AG09319 (cell line): ENCODE data around the gene PTPRB.

Experiments
- DNase-seq: peaks from one replicate; pipeline ENCODE4 v3.0.0-alpha.2; 2010; ENCODE audit warnings: low read depth; ENCODE audit errors: extremely low read depth
- TF ChIP-seq, protein P1 (sequence below): IDR thresholded peaks from 2 replicates; pipeline ENCODE4 v1.5.1; 2011; ENCODE audit warnings: low read depth, mild to moderate bottlenecking, inconsistent platforms, low read length, moderate library complexity

Gene PTPRB

DNA sequence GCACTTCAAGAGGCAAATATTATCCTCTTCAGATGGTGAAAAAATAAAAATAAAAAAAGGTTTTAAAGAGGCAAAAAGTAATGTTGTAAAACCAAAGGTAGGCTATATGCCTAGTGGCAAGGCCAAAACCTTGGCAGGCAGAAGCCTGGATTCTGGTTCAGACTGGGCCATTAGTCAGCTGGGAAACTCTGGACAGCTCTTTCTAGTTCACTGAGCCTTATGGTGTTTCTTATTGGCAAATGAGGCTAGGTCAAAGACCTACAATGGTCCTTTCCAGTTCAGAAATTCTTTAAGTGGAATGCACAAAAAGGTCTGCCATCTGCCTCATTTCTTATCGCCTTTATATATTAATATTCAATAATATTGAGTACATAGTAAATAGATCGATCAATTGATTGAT lies 44.6 kb downstream of the PTPRB start:
- TF ChIP-seq, protein P1, sequence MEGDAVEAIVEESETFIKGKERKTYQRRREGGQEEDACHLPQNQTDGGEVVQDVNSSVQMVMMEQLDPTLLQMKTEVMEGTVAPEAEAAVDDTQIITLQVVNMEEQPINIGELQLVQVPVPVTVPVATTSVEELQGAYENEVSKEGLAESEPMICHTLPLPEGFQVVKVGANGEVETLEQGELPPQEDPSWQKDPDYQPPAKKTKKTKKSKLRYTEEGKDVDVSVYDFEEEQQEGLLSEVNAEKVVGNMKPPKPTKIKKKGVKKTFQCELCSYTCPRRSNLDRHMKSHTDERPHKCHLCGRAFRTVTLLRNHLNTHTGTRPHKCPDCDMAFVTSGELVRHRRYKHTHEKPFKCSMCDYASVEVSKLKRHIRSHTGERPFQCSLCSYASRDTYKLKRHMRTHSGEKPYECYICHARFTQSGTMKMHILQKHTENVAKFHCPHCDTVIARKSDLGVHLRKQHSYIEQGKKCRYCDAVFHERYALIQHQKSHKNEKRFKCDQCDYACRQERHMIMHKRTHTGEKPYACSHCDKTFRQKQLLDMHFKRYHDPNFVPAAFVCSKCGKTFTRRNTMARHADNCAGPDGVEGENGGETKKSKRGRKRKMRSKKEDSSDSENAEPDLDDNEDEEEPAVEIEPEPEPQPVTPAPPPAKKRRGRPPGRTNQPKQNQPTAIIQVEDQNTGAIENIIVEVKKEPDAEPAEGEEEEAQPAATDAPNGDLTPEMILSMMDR, result no peak

DNA sequence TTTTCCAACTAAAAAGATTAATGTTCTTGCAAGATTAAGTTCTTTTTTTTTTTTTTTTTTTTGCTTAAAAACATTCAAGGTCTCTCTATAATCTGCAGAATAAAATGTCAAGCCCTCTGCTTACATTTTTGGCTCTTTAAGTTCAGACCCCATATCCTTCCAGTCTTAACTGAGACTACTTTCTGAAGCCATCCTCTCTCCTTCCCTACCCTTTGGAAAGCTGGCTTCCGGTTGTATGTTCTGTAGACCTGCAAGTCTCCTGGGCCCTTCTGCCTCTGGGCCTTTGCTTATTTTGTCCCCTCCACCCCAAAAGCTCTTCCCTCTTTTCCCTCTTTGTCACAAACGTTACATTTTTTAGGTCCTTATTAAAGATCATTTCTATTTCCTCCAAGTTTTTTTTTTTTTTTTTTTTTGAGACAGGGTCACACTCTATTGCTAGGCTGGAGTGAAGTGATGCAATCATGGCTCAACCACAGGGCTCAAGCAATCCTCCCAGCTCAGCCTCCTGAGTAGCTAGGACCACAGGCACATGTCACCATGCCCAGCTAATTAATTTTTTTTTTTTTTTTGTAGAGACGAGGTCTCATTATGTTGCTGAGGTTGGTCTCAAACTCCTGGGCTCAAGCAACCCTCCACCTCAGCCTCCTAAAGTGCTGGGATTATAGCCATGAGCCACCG lies 46.5 kb downstream of the PTPRB start:
- TF ChIP-seq, protein P1, result no peak
- no peak for DNase-seq

More for the DNA sequence above, 44.6 kb downstream of the PTPRB start:
- DNase-seq, result no peak

DNA sequence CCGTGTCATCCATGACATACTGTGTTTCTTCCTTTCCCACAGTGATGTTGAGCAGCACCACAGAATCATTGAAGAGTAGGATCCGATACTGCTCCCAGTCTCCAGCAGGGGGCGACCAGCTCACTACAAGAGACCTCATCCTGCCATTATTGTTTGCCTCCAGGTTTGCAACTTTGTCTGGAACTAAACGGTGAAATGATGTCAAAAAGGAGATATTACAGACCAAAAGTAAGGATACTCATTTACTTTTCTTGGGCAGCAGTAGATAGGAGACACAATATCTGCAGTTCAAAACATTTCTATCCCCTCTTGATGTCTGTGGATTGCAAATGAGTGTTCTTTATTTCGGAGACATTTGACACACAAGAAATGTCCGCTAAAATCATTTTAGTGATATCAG lies 47.2 kb downstream of the PTPRB start:
- TF ChIP-seq, protein P1, result peak; percentile 98
- peak; percentile 54 for DNase-seq

DNA sequence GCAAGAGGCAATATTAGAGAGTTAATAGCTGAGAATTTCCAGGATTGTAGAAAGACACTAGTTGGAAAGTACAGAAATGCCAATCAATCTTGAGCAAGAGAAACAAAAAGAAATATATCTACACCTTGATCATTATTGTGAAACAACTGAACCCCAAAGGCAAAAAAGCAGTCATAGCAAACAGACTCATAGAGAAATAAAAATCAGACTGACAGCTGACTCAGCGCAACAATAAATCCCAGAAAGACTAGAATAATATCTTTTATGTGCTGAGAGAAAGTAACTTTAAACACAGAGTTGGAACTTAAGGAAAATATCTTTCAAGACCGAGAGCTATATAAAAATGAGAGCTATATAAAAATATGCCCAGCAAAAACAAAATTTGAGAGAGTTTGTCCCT lies 52.9 kb downstream of the PTPRB start:
- DNase-seq, result no peak
- TF ChIP-seq, protein P1, result no peak

DNA sequence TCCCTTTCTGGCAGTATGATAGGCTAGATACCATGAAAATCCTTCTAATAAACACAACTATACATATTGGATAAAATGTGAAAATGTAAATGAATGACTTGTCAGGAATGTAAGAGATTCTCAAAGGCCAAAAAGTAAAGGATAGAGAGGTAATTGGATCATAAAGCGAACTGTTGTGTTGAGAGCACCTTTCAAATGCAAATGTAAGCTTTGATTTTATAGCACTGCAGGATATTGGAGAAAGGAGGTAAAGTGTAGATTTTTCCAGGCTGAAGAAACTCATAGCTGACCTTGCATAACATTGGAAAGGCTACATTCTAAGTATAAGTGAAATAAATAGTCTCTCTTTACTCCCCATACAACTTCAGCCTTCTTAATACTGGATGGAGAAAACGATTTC lies 54.0 kb downstream of the PTPRB start:
- DNase-seq, result no peak
- TF ChIP-seq, protein P1, result no peak

DNA sequence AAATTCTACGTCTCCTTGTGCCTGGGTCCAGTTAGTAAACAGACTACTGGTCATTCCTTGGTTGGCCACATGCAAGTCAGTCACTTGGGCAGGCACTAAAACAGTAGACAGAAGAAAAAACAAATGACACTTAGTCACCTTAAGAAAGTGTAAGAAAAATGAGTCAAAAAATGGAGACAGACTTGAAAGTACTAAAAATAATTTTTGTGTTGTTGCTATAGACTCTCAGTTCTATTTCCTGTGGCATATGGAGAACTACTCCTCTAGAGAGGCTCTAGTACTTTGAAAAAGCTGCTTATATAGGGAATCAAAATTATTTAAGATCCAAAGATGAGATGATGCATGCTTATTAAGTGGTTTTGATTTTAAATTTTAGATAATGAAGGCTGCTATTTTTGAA lies 56.0 kb downstream of the PTPRB start:
- TF ChIP-seq, protein P1, result no peak
- DNase-seq, result no peak

DNA sequence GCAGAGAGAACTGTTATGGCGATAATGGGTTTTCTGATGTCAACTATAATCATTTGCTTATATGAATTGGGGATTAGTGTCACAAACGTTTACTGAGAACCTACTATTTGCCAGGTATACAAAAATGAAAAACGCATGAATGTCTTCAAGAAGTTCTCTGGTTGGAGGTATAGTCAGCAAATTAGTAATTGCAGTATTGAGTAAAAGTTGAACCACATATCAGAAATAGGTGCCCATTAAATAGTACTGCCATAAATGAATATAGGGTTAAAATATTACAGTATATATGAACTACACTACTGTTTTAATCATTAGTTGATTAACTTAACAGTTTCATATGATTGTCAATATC lies 60.0 kb downstream of the PTPRB start:
- no peak for DNase-seq
- TF ChIP-seq, protein P1, result no peak
